Ascending aorta (tissue), 2 donors: ENCODE data around the gene PRELP. TPM values are rescaled to one million over a fixed set of nuclear protein-coding genes. Genes with fewer than 3 reads are reported as not detected.

Experiments used
- DNase-seq, 2 donors: peaks; one replicate each; pipeline ENCODE4 v3.0.0-alpha.2; 2019; ENCODE audit warnings: low spot score in 2 of 2
- H3K27ac ChIP-seq, 2 donors: fragments of 200-600 bp; sonication (generic); one replicate each; pipeline ENCODE4 v1.5.1; 2016 to 2017; ENCODE audit warnings: mild to moderate bottlenecking in 1 of 2
- H3K27me3 ChIP-seq: fragments of 200-600 bp; sonication (generic); one replicate; pipeline ENCODE4 v1.5.1; 2017
- H3K36me3 ChIP-seq, 2 donors: fragments of 200-600 bp; sonication (generic); one replicate each; pipeline ENCODE4 v1.5.1; 2016
- H3K4me1 ChIP-seq, 2 donors: fragments of 200-600 bp; sonication (generic); one replicate each; pipeline ENCODE4 v1.5.1; 2016 to 2017; ENCODE audit warnings: mild to moderate bottlenecking in 1 of 2
- H3K4me3 ChIP-seq, 2 donors: fragments of 200-600 bp; sonication (generic); one replicate each; pipeline ENCODE4 v1.5.1; 2016 to 2017; ENCODE audit warnings: mild to moderate bottlenecking in 1 of 2
- H3K9me3 ChIP-seq, 2 donors: fragments of 200-600 bp; sonication (generic); one replicate each; pipeline ENCODE4 v1.5.1; 2016
- intact Hi-C: fragments of 100-400 bp; cut with DNase I; formaldehyde crosslinking; loops from one replicate; pipeline ENCODE4 v1.15.1; 2023
- total RNA-seq: library from RNA; depleted of rRNA; stranded (reverse); fragments of >200 nt; gene quantifications from one replicate; pipeline ENCODE4 v1.1.0, GENCODE V29; 2016
- TF ChIP-seq, protein P1 (sequence below), 3 experiments: fragments of 200-600 bp in 2 of 3; fragments of 450-650 bp in 1 of 3; sonication (generic) in 2 of 3; IDR thresholded peaks; one replicate each; pipeline ENCODE4 v1.5.1; 2016 to 2019; ENCODE audit warnings: antibody characterized with exemption in 3 of 3, mild to moderate bottlenecking in 1 of 3, moderate library complexity in 1 of 3

Gene PRELP
- total RNA-seq, 1 donor from 2014 or later = 142 TPM

DNA sequence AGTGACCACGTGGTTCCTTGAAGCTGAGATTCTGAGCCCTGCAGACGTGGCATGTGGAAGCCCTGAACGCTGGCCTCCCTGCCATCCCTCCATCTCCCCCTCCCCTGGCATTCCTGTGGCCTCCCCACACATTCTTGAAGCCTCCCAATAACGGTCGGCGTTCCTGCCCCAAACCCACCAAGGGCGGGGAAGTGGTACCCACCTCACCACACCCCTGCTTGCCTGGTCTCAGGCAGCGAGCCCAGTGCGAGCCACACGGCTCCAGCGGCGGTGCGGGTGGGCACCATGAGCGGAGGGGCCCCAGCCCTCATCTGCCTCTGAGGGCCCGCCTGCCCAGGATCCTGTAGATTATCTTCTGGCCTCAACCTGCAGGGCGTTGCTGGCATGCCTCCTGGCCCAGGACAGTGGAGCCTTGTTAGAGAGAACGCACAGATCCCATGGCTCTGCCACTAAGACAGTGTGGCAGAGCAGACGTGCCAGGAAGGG lies 20.6 kb upstream of the PRELP start:
- TF ChIP-seq, protein P1, sequence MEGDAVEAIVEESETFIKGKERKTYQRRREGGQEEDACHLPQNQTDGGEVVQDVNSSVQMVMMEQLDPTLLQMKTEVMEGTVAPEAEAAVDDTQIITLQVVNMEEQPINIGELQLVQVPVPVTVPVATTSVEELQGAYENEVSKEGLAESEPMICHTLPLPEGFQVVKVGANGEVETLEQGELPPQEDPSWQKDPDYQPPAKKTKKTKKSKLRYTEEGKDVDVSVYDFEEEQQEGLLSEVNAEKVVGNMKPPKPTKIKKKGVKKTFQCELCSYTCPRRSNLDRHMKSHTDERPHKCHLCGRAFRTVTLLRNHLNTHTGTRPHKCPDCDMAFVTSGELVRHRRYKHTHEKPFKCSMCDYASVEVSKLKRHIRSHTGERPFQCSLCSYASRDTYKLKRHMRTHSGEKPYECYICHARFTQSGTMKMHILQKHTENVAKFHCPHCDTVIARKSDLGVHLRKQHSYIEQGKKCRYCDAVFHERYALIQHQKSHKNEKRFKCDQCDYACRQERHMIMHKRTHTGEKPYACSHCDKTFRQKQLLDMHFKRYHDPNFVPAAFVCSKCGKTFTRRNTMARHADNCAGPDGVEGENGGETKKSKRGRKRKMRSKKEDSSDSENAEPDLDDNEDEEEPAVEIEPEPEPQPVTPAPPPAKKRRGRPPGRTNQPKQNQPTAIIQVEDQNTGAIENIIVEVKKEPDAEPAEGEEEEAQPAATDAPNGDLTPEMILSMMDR (IDR thresholded peaks at IDR 0.05) = no peak
- no peaks in the 10 kb centered on the region for H3K27me3 ChIP-seq
- no peaks in the 10 kb centered on the region for H3K4me1 ChIP-seq
- no peaks in the 10 kb centered on the region for H3K9me3 ChIP-seq
- no peak overlapping the region for H3K27ac ChIP-seq
- H3K36me3 ChIP-seq = no peaks in the 10 kb centered on the region
- intact Hi-C loops = no loop called here
- no peak for DNase-seq
- no peak overlapping the region for H3K4me3 ChIP-seq

DNA sequence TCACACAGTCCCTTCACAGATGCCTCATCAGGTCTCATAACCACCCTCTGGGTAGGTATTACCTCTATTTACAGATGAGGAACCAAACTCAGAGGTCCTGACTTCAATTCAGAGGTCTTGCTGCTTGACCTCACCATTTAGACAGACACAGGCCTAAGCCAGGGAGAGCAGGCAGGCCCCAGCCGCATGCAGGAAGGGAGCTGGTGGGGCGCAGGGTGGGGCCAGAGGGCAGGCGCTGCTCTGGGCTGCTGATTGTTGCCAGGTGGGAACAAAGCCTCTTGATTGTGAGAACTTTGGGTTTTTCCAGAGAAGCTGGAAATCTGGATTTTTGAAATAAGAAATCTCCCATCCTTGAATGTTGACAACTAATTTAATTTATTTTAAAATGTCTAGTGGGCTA lies 19.9 kb upstream of the PRELP start:
- no peak for DNase-seq
- H3K9me3 ChIP-seq = no peaks in the 10 kb centered on the region
- H3K27ac ChIP-seq = no peak overlapping the region
- H3K4me3 ChIP-seq = no peak overlapping the region
- H3K27me3 ChIP-seq = no peaks in the 10 kb centered on the region
- H3K36me3 ChIP-seq = no peaks in the 10 kb centered on the region
- TF ChIP-seq, protein P1 (IDR thresholded peaks at IDR 0.05) = no peak
- H3K4me1 ChIP-seq = no peaks in the 10 kb centered on the region
- intact Hi-C loops = no loop called here

DNA sequence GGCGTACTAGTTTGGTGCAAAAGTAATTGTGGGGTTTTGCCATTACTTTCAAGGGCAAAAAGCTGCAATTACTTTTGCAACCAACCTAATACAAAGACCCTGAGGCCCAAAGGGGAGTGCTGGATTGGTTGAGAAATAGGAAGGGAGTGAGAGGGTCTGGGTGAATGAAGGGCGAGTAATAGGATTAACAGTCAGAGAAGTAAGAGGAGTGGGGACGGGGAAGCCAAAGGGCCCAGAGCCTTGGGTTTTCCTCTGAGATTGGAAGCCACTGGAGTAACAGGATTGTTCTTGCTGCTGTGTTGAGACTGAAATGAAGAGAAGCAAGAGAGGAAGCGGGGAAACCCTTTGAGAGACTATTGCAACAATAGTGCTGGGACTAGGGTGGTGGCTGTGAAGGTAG lies 19.0 kb upstream of the PRELP start:
- TF ChIP-seq, protein P1 (IDR thresholded peaks at IDR 0.05) = no peak
- Histone ChIP-seq H3K27me3 (no peaks in the 10 kb centered on the region), H3K4me1 (no peaks in the 10 kb centered on the region), H3K27ac (no peak overlapping the region), H3K9me3 (no peaks in the 10 kb centered on the region), H3K4me3 (no peak overlapping the region), H3K36me3 (no peaks in the 10 kb centered on the region)
- DNase-seq = no peak
- intact Hi-C loops = no loop called here

DNA sequence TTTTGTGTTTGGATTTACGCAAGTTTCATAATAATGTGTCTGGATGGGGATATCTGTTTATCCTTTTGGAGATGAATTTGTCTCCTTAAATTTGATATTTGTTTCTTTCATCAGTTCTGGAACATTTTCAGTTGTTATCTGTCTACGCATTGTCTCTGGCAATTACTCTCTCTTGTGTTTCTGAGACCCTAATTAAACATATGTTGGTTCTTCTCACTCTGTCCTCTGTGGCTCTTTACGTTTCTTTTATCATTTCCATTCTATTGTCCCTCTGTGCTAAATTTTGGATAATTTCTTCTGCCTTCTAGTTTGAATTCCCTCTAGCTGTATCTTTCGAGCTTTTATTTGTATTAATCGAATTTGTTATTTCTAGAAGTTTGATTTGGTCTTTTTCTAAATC lies 17.5 kb upstream of the PRELP start:
- Histone ChIP-seq H3K4me1 (peaks cover 6 to 10% of the 10 kb centered on the region in 2 donors), H3K36me3 (no peaks in the 10 kb centered on the region), H3K27me3 (no peaks in the 10 kb centered on the region), H3K27ac (no peak overlapping the region), H3K4me3 (no peak overlapping the region), H3K9me3 (no peaks in the 10 kb centered on the region)
- DNase-seq = no peak
- intact Hi-C loops = no loop called here
- TF ChIP-seq, protein P1 (IDR thresholded peaks at IDR 0.05) = no peak

DNA sequence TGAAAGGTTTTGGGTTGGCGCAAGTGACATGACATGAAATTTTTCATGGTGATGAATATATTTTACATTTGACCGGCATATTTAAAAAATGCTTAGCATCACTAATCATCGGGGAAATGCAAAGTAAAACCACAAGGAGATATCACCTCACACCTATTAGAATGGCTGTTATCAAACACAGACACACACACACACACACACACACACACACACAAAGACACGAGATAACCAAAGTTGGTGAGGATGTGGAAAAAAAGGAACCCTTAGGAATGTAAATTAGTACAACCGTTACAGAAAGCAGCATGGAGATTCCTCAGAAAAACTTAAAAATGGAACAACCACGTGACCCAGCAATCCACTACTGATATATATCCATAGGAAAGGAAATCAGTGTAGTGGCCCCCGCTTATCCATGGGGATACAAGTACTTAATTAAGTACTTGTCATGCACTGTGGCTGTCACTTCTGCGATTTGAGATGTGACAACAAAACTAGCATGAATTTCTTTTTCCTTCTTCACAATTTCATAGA lies 15.9 kb upstream of the PRELP start:
- Histone ChIP-seq H3K4me1 (peaks cover 19 to 26% of the 10 kb centered on the region in 2 donors), H3K27me3 (no peaks in the 10 kb centered on the region), H3K4me3 (no peak overlapping the region), H3K9me3 (no peaks in the 10 kb centered on the region), H3K27ac (no peak overlapping the region), H3K36me3 (no peaks in the 10 kb centered on the region)
- no peak for DNase-seq
- intact Hi-C loops = loop anchor here (5.0 kb wide), 1 partner anchor 187 kb away; no protein-coding TSS in a partner anchor
- TF ChIP-seq, protein P1 (IDR thresholded peaks at IDR 0.05) = no peak
